Neural progenitor cell (in vitro differentiated cells): ENCODE results near the gene ABTB2. TPM values are rescaled to one million over a fixed set of nuclear protein-coding genes. Genes with fewer than 3 reads are reported as not detected.

ENCODE experiments used
- DNase-seq: peaks from one replicate; pipeline ENCODE4 v3.0.0-alpha.2; 2016; ENCODE audit warnings: low spot score
- H2AFZ ChIP-seq: fragments of 200-600 bp; sonication (generic); replicated peaks from 2 replicates; pipeline ENCODE4 v1.6.1; 2016; ENCODE audit warnings: antibody characterized with exemption
- H3F3A ChIP-seq: fragments of 200-600 bp; sonication (generic); 2 replicates; pipeline ENCODE4 v1.6.1; 2016; ENCODE audit warnings: antibody characterized with exemption, low read depth
- H3K27ac ChIP-seq: fragments of 200-600 bp; sonication (generic); 2 replicates; pipeline ENCODE4 v1.5.1; 2016; ENCODE audit warnings: mild to moderate bottlenecking
- H3K27me3 ChIP-seq: fragments of 200-600 bp; sonication (generic); 2 replicates; pipeline ENCODE4 v1.6.1; 2016; ENCODE audit warnings: mild to moderate bottlenecking, moderate library complexity
- H3K36me3 ChIP-seq: fragments of 200-600 bp; sonication (generic); 2 replicates; pipeline ENCODE4 v1.5.1; 2016
- H3K4me1 ChIP-seq: fragments of 200-600 bp; sonication (generic); 2 replicates; pipeline ENCODE4 v1.6.1; 2016; ENCODE audit warnings: mixed run types
- H3K4me2 ChIP-seq: fragments of 200-600 bp; sonication (generic); 2 replicates; pipeline ENCODE4 v1.6.1; 2016
- H3K4me3 ChIP-seq: fragments of 200-600 bp; sonication (generic); 2 replicates; pipeline ENCODE4 v1.5.1; 2016
- H3K79me2 ChIP-seq: fragments of 200-600 bp; sonication (generic); 2 replicates; pipeline ENCODE4 v1.6.1; 2016; ENCODE audit warnings: low read depth
- H3K9ac ChIP-seq: fragments of 200-600 bp; sonication (generic); 2 replicates; pipeline ENCODE4 v1.6.1; 2016
- H3K9me3 ChIP-seq: fragments of 200-600 bp; sonication (generic); 2 replicates; pipeline ENCODE4 v1.5.1; 2016; ENCODE audit warnings: low read depth
- H4K20me1 ChIP-seq: fragments of 200-600 bp; sonication (generic); 2 replicates; pipeline ENCODE4 v1.6.1; 2016; ENCODE audit warnings: low read depth
- H3K27ac Mint-ChIP-seq: 3 replicates; pipeline ENCODE4 v1.8.0; 2021; ENCODE audit warnings: mixed read lengths
- H3K27me3 Mint-ChIP-seq: 2 replicates; pipeline ENCODE4 v1.8.0; 2022; ENCODE audit warnings: low read depth, mild to moderate bottlenecking, inconsistent platforms, moderate library complexity, mixed read lengths; ENCODE audit not compliant: insufficient read depth
- H3K36me3 Mint-ChIP-seq: 3 replicates; pipeline ENCODE4 v1.8.0; 2021; ENCODE audit warnings: mixed read lengths
- H3K4me1 Mint-ChIP-seq: 3 replicates; pipeline ENCODE4 v1.8.0; 2021; ENCODE audit warnings: mixed read lengths
- H3K4me3 Mint-ChIP-seq: 3 replicates; pipeline ENCODE4 v1.8.0; 2021; ENCODE audit warnings: mild to moderate bottlenecking, moderate library complexity, mixed read lengths
- H3K9me3 Mint-ChIP-seq: 3 replicates; pipeline ENCODE4 v1.8.0; 2020; ENCODE audit warnings: mixed read lengths
- CTCF ChIP-seq: fragments of 200-600 bp; sonication (generic); IDR thresholded peaks from 2 replicates; pipeline ENCODE4 v1.5.1; 2017; ENCODE audit warnings: antibody characterized with exemption, mild to moderate bottlenecking
- EZH2 ChIP-seq: fragments of 200-600 bp; sonication (generic); IDR thresholded peaks from 2 replicates; pipeline ENCODE4 v1.6.1; 2017; ENCODE audit warnings: antibody characterized with exemption, mild to moderate bottlenecking, moderate library complexity
- EZH2phosphoT487 ChIP-seq: fragments of 200-600 bp; sonication (generic); IDR thresholded peaks from 2 replicates; pipeline ENCODE4 v1.6.1; 2017; ENCODE audit warnings: antibody characterized with exemption
- total RNA-seq: library from RNA; depleted of rRNA; stranded (reverse); fragments of >200 nt; gene quantifications from 2 replicates; pipeline ENCODE4 v1.2.3, GENCODE V29; 2015; ENCODE audit warnings: low replicate concordance

ABTB2 gene
- total RNA-seq, 1 donor from 2014 or later: 0.37 TPM

GRCh38 chr11:34139346-34139745 lies 218.5 kb downstream of the ABTB2 start:
- H4K20me1 ChIP-seq: no peaks in the 10 kb centered on the region
- no peaks in the 10 kb centered on the region for H3F3A ChIP-seq
- no peak for DNase-seq
- H3K36me3 ChIP-seq: no peaks in the 10 kb centered on the region
- Mint-ChIP-seq H3K4me1 (peaks cover 22% of the 10 kb centered on the region), H3K27ac (no peak overlapping the region), H3K9me3 (no peaks in the 10 kb centered on the region), H3K36me3 (peaks cover 55% of the 10 kb centered on the region), H3K4me3 (no peak overlapping the region), H3K27me3 (no peaks in the 10 kb centered on the region)
- no peak overlapping the region for H2AFZ ChIP-seq
- no peaks in the 10 kb centered on the region for H3K4me1 ChIP-seq
- no peaks in the 10 kb centered on the region for H3K79me2 ChIP-seq
- TF ChIP-seq CTCF (no peak), EZH2phosphoT487 (no peak), EZH2 (no peak)
- H3K9me3 ChIP-seq: no peaks in the 10 kb centered on the region
- no peak overlapping the region for H3K27ac ChIP-seq
- H3K9ac ChIP-seq: no peak overlapping the region
- H3K4me2 ChIP-seq: no peak overlapping the region
- H3K4me3 ChIP-seq: no peak overlapping the region
- H3K27me3 ChIP-seq: no peaks in the 10 kb centered on the region

GRCh38 chr11:34136420-34136819 lies 221.4 kb downstream of the ABTB2 start:
- no peaks in the 10 kb centered on the region for H3K36me3 ChIP-seq
- no peak overlapping the region for H3K4me3 ChIP-seq
- peaks cover 48% of the 10 kb centered on the region for H3K36me3 Mint-ChIP-seq
- no peak overlapping the region for H2AFZ ChIP-seq
- no peaks in the 10 kb centered on the region for H3K27me3 Mint-ChIP-seq
- DNase-seq: no peak
- H3K4me1 ChIP-seq: no peaks in the 10 kb centered on the region
- TF ChIP-seq EZH2phosphoT487 (no peak), EZH2 (no peak), CTCF (no peak)
- no peak overlapping the region for H3K4me3 Mint-ChIP-seq
- no peaks in the 10 kb centered on the region for H3K27me3 ChIP-seq
- H3K27ac ChIP-seq: no peak overlapping the region
- no peaks in the 10 kb centered on the region for H3K4me1 Mint-ChIP-seq
- H3K79me2 ChIP-seq: no peaks in the 10 kb centered on the region
- no peak overlapping the region for H3K27ac Mint-ChIP-seq
- no peaks in the 10 kb centered on the region for H3F3A ChIP-seq
- no peaks in the 10 kb centered on the region for H3K9me3 Mint-ChIP-seq
- no peaks in the 10 kb centered on the region for H4K20me1 ChIP-seq
- no peak overlapping the region for H3K4me2 ChIP-seq
- no peaks in the 10 kb centered on the region for H3K9me3 ChIP-seq
- no peak overlapping the region for H3K9ac ChIP-seq

- no peak overlapping the region for H3K27ac Mint-ChIP-seq
- H3K9me3 Mint-ChIP-seq: no peaks in the 10 kb centered on the region
- H3K79me2 ChIP-seq: no peaks in the 10 kb centered on the region
- no peaks in the 10 kb centered on the region for H3K4me1 Mint-ChIP-seq
- H3K4me1 ChIP-seq: no peaks in the 10 kb centered on the region
- H3F3A ChIP-seq: no peaks in the 10 kb centered on the region
- DNase-seq: no peak
- H4K20me1 ChIP-seq: no peaks in the 10 kb centered on the region
- H3K36me3 ChIP-seq: no peaks in the 10 kb centered on the region
- no peak overlapping the region for H3K4me2 ChIP-seq
- H3K27me3 ChIP-seq: no peaks in the 10 kb centered on the region
- H3K27me3 Mint-ChIP-seq: no peaks in the 10 kb centered on the region
- peaks cover 46% of the 10 kb centered on the region for H3K36me3 Mint-ChIP-seq
- no peak for TF ChIP-seq EZH2
- no peak for TF ChIP-seq CTCF
- TF ChIP-seq EZH2phosphoT487: no peak
- no peak overlapping the region for H3K4me3 ChIP-seq
- no peak overlapping the region for H2AFZ ChIP-seq
- no peak overlapping the region for H3K9ac ChIP-seq
- H3K9me3 ChIP-seq: no peaks in the 10 kb centered on the region
- no peak overlapping the region for H3K27ac ChIP-seq
- H3K4me3 Mint-ChIP-seq: no peak overlapping the region
These were observed 222.4 kb downstream of the ABTB2 start for GRCh38 chr11:34135439-34135838.
